Jurkat, Clone E6-1 (cell line): ENCODE measurements around the gene TTBK1.

ENCODE experiments used
- DNase-seq: peaks from one replicate; pipeline ENCODE4 v3.0.0-alpha.2; 2011; ENCODE audit warnings: low read depth, low spot score
- H3K4me3 ChIP-seq: 2 replicates; pipeline ENCODE4 v1.5.1; 2011; ENCODE audit warnings: mild to moderate bottlenecking, low read length, control low read depth, moderate library complexity

Gene TTBK1

DNA sequence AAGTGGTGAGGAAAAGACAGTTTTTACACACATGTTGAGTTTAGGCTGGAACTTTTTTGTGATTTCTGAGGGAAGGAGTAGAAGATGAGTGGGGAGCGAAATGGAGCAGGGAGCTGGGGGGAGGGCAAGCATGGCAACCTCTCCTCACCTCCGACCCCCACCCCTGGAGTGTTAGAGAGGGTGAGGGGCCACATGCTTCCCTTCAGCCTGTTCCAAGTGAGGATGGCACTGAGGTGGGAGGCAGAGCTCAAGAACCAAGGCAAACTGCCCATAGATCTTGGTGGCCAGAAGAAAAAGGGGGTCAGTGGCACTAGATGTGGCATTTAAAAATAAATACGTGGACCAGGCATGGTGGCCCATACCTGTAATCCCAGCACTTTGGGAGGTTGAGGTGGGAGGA lies 4.8 kb downstream of the TTBK1 start:
- no peak overlapping the region for H3K4me3 ChIP-seq
- no peak for DNase-seq

DNA sequence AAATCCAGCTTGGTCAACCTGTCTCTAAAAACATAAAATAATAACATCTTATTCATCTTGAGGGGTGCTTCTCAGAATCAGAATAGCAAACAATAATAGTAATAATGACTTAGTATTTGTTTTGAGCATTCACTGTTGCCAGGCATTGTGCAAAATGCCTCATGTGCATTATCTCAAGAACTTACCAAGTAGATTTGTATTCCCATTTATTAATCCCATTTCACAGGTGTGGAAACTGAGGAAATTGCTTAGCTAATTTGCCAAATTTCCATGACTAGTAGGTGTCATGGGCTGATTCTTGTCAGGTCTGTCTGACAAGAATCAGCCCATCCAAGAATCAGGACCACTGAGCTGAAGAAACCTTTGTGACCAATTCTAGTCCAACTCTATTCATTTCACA lies 5.5 kb downstream of the TTBK1 start:
- DNase-seq: no peak
- no peak overlapping the region for H3K4me3 ChIP-seq

DNA sequence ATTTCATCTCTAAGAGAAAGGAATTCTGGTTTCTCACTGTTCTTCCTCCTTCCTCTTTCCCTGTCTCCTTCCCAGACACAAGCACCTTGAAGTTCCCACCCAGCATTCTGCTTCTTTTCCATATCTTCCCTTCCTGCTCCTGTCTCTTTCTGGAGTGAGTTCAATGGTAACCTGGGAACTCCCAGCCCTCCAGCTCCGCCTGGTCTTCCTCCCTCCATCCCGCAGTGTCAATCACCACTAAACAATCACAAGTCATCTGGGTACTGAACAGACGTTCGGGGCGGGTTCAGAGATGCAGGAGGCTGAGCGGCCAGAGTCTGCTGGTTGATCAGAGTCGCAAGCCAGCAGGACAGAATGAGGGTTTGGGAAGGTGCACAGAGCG lies 7.7 kb downstream of the TTBK1 start:
- no peak overlapping the region for H3K4me3 ChIP-seq
- no peak for DNase-seq

DNA sequence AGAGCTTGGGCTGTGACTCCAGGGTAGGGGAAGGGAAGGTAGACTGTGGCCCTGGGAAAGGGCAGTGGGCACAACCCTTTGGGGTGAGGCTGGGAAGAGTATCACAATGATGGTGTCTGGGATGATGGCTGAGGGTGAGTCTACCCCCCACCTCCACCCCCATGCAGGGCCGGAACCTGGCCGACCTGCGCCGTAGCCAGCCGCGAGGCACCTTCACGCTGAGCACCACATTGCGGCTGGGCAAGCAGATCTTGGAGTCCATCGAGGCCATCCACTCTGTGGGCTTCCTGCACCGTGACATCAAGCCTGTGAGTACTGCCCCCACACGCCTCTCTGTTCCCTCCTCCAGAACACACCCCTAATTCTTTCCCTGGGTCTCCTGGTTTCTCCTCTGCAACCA lies 10.1 kb downstream of the TTBK1 start:
- no peak for DNase-seq
- no peak overlapping the region for H3K4me3 ChIP-seq

DNA sequence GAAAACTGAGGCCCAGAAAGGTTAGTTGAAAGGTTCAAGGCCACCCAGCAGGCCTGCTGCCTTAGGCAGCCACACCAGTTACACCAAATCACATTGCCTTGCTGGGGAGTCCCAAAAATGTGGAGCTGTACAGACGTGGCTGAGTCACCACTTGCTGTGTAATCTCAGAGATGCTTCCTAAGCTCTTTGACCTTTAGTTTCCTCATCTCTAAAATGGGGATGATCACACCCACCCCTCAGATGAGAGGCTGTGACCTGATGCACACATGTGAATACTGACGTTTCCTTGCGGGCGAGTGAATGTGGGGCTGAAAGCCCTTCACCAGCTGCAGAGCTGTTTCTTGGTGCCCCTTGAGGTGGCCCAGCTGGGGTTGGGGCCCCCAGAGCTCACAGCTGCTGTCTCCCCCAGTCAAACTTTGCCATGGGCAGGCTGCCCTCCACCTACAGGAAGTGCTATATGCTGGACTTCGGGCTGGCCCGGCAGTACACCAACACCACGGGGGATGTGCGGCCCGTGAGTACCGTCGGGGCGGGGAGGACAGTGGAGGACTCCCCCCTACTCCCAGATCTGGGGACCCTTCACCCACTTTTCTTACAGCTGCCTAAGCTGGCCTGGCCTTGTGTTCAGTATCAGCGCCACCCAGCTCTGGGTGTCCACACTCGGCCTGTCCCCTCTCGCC lies 11.0 kb downstream of the TTBK1 start:
- no peak for DNase-seq
- no peak overlapping the region for H3K4me3 ChIP-seq

DNA sequence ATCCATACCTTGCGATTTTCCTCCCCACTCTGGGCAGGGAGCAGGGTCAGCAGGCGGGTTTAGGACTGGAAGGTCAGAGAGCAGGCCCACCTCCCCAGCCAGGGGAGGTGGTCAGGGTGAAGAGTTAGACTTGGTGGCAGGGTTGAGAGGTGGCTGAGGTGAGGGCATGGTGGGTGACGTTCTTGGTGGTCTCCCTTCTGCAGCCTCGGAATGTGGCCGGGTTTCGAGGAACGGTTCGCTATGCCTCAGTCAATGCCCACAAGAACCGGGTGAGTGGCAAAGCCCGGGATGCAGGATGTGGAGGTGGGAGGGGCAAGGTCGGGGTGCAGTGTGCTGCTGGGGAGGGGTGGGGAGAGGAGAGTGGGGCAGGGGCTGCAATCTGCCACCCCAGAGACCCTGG lies 11.6 kb downstream of the TTBK1 start:
- no peak for DNase-seq

DNA sequence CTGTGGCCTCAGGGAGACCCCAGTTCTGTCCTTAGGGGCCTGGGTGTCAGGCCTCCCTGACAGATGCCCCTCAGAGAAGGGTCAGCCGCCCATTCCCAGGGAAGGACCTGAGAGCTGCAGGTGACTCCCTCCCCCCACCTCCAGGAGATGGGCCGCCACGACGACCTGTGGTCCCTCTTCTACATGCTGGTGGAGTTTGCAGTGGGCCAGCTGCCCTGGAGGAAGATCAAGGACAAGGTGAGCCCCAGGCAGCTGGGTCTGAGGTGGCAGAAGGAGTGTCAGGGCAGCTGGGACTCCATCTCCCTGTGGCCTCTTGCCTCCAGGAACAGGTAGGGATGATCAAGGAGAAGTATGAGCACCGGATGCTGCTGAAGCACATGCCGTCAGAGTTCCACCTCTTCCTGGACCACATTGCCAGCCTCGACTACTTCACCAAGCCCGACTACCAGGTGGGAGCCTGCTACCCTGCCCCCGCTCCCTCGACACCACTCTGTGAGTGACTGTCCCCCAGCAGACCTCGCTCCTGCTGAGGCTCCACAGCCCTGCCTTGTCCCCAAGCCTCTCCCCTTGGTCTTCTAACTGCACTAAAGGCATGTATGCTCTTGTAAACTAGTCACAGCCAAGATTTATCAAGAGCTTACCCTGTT lies 12.2 kb downstream of the TTBK1 start:
- no peak overlapping the region for H3K4me3 ChIP-seq
- DNase-seq: no peak

More for the DNA sequence above, 11.6 kb downstream of the TTBK1 start:
- no peak overlapping the region for H3K4me3 ChIP-seq

DNA sequence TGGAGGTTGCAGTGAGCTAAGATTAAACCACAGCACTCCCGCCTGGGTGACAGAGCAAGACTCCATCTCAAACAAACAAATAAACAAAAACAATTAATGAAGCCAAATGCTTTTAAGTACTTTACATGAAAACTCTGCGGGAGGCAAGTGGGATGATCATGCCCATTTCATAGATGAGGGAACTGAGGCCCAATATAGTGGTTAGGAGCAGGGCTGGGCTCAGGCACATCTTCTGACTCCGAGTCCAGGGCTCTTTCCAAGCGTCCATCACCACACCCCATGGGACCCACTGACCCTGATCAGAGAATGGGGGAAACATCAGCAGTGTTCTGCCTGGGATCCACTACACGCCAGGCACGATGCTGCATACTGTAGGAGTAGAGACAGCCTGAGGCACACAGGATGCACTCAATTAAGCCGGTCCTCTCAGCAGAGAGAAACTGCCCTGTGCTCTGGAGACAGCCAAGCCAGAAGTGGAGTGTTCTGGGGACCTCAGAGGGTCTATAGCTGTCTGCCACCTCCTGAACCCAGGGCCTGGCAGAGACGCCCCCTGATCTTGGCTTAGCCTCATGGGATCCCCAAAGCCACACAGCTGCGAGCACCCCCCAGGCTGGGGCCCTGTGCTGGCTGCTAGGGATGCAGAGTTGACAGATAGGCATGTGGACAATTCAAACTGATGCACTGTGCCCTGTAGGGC lies 13.5 kb downstream of the TTBK1 start:
- DNase-seq: no peak
- no peak overlapping the region for H3K4me3 ChIP-seq

DNA sequence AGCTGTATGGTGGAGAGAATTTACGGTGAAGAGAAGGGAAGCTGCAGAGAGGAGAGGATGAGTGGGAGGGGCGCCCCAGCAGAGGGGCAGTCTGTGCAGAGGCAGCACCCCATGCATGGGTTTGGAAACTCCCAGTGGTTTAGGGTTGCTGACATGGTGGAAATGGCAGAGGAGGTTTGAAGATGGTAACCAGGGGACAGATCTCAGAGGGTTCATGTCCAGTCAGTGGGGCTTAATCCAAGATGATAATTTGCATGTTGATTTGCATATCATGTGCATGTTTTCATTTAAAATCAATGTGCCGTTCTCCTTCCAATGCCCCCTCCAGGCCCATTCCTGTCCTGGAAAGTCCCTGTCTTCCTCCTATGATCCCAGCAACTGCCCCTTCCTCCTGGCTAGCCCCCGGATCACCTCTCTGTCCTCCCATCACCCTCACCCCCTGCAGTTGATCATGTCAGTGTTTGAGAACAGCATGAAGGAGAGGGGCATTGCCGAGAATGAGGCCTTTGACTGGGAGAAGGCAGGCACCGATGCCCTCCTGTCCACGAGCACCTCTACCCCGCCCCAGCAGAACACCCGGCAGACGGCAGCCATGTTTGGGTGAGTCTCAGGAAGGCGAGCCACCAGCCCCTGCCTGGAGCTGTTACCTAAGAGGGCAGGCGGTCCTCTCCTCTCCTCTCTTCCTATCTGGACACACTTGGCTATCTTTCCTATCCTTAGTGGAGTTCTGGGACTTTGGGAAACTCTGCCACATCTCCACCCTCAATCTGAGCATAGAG lies 14.3 kb downstream of the TTBK1 start:
- no peak for DNase-seq
- H3K4me3 ChIP-seq: no peak overlapping the region

DNA sequence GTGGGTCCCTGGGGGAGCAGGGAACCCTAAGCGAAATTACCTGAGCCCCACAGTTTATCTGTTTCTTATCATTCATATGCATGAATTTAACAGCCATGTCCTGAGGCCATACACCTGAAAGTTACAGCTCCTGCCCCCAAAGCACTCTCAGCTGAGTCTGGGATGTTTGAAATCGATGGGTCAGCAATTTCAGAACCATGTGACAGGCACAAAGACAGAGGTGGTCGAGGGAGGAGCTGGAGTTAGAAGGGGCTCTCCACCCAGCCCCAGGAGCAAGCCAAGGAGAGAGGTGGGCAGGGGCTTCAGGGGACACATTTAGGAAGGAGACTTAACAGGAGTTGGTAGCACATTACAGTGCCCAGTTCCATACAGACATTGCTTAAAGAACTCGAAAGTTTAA lies 14.9 kb downstream of the TTBK1 start:
- DNase-seq: no peak
- H3K4me3 ChIP-seq: no peak overlapping the region

DNA sequence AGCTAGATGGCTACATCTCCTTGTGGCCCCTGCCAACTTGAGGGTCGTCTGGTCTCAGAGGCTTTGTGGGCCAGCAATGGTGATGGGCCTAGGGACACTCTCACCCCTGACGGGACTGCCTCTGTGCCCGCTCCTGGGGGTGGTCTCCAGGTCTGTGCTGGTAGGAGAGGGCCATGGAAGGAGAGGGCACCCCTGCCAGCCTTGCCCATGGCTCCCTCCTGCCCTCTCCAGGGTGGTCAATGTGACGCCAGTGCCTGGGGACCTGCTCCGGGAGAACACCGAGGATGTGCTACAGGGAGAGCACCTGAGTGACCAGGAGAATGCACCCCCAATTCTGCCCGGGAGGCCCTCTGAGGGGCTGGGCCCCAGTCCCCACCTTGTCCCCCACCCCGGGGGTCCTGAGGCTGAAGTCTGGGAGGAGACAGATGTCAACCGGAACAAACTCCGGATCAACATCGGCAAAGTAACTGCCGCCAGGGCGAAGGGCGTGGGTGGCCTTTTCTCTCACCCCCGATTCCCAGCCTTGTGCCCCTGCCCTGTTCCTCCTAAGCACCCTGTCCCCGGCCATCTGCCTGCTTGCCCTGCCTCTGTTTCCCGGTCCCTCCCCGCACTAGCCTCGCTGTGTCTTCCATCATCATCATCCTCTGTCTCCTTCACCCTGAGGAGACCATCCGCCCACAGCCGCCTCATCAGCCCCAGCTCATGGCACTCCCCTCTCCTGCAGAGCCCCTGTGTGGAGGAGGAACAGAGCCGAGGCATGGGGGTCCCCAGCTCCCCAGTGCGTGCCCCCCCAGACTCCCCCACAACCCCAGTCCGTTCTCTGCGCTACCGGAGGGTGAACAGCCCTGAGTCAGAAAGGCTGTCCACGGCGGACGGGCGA lies 15.8 kb downstream of the TTBK1 start:
- no peak overlapping the region for H3K4me3 ChIP-seq
- DNase-seq: no peak

DNA sequence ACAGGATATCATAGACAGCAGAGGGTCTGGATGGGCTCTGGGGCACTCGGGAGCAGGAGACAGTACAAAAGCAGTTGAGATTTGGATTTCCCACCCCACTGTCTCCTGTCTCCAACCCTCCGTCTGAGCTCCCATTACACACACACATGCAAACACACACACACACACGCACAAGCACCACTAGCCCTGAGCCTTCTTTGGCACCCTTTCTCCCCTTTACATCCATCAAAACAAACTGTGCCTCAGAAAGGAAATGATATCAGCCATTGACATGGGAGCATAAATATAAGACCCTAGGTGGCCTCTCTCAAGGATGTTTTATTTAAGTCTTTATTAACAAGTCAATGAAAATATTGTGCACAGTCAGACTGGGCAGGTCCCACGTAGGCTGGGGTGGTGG lies 17.5 kb downstream of the TTBK1 start:
- no peak overlapping the region for H3K4me3 ChIP-seq
- no peak for DNase-seq

DNA sequence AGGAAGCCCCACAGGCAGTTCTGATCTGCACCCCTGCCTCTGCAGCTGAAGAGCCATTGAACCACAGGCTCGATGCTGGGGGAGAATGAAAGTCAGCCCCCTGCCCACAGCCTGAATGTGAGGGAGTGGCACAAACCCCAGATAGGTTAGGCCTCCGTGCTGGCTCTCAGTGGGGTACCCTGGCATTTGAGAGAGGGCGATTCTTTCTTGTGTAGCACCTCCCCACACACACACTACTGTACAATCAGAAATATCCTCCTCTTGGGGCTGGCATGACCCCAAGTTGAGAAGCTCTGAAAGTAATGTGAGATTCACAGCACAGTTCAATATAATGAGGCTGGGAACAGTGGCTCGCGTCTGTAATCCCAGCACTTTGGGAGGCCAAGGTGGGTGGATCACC lies 17.9 kb downstream of the TTBK1 start:
- H3K4me3 ChIP-seq: no peak overlapping the region
- no peak for DNase-seq

DNA sequence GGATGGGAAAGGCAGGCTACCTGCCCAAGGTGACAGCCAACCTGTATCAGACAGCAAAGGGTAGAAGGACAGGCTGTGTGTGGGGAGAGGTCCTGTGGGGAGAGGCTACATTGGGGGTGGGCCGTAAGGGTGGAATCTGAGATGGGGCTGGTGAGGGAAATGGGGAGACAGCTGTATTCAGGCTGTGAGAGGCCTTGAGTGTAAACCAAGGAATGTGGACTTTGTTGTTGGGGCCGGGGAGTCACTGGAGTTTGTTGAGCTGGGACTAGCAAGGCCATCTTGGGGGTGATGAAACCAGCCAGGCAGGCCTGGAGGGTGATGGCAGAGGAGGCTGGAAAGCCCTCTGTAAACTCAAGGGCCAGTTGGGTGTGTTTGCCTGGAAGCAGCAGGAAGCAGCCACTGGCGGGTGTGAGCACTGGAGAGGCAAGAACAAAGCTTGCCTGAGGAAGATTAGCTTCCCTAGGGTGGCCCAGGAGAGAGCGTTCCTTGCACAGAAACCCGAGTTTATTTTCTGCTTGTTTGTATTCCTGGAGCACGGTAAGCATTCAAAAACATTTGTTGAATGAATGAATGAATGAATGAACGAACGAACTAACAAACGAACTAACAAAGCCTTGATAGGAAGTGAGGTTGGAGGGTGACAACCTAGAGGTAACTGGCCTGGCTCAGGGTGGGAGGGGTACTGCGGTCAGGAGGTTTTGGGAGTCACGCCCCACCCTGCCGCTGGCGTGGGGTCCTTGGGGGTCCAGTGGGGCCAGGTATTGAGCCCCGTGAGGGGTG lies 18.9 kb downstream of the TTBK1 start:
- H3K4me3 ChIP-seq: no peak overlapping the region
- no peak for DNase-seq

DNA sequence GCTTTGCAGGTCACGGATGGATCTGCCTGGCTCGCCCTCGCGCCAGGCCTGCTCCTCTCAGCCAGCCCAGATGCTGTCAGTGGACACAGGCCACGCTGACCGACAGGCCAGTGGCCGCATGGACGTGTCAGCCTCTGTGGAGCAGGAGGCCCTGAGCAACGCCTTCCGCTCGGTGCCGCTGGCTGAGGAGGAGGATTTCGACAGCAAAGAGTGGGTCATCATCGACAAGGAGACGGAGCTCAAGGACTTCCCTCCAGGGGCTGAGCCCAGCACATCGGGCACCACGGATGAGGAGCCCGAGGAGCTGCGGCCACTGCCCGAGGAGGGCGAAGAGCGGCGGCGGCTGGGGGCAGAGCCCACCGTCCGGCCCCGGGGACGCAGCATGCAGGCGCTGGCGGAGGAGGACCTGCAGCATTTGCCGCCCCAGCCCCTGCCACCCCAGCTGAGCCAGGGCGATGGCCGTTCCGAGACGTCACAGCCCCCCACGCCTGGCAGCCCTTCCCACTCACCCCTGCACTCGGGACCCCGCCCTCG lies 19.6 kb downstream of the TTBK1 start:
- no peak for DNase-seq

DNA sequence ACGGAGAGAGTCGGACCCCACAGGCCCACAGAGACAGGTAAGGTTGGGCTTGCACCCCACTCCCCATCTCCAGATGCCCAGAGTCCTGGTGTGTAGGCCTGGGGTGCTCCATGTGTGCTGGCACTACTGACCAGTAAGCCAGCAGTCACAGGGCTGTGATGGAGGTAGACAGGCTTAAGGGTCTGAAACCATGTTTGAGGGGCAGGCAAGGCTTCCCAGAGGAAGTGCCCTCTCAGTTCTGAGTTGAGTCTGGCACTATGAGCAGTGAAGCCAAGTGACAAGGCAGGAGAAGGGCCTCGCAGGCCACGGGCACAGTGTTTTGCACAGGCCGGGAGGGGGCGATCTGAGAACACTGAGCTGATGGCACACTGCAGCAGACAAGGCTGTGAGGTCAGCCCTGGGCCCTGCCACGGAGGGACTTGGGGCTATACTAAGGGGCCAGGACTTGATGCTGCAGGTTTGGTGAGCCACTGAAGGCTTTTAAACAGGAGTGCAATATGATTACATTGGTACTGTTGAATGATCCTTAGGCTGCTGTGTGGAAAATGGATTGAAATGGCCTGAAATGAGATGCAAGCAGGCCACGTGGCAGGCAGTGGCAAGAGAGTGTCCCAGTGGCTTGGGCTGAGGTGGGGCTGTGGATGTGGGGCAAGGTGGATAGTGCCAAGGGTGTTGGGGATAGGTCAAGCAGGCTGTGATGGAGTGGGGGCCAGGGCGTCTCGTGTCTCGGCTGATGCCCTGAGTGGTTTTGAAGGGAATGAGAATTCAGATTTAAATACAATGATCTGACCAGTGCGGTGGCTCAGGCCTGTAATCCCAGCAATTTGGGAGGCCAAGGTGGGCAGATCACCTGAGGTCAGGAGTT lies 20.3 kb downstream of the TTBK1 start:
- no peak overlapping the region for H3K4me3 ChIP-seq
- peak; percentile 36 for DNase-seq

More for the DNA sequence above, 19.6 kb downstream of the TTBK1 start:
- no peak overlapping the region for H3K4me3 ChIP-seq

DNA sequence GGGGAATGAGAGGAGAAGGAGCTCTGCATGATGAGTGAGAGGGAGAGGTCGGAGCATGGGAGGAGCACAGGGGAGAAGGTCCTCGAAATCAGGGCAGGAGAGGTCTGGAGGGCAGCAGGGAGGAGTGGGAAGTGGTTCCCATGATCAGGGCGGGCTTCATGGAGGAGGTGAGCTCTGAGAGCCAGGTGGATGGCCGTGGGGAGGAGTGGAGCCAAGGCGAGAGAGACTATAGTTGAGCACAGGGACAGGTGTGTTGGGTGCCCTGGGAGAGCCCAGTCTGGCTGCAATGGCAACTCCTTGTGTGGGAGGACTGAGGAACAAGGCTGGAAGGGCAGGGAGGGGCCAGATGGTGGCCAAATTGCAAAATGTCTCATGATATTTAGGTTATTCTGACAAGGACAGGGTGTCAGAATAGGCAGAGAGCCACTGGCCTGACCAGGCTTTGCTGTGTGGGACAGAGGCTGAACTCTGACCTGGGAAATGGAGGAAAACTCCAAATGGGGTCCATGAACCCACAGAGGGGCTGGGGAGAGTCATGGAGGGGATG lies 21.4 kb downstream of the TTBK1 start:
- DNase-seq: no peak
- no peak overlapping the region for H3K4me3 ChIP-seq
